ENCODE results near the gene LSM11.

LSM11 gene

DNA sequence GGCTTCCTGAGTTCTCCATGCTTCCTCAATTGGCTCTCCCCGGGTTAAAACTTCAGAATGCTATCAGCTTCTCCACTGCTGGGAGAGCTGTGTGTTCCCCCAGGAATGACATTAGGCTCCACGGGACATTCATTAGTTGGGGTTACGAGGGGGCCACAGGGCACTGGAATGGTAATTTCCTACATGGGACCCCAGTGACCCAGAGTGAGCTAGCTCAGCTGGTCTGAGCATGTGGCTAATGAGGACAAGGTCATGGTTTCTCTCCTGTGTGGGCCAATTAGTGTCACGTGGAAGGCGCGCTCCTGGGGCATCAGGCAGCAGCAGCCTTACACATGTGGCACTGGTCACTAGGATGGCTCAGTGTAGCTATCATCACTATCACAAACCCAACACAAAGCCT is 21.0 kb downstream of the LSM11 start:
- TF ChIP-seq, protein P1, sequence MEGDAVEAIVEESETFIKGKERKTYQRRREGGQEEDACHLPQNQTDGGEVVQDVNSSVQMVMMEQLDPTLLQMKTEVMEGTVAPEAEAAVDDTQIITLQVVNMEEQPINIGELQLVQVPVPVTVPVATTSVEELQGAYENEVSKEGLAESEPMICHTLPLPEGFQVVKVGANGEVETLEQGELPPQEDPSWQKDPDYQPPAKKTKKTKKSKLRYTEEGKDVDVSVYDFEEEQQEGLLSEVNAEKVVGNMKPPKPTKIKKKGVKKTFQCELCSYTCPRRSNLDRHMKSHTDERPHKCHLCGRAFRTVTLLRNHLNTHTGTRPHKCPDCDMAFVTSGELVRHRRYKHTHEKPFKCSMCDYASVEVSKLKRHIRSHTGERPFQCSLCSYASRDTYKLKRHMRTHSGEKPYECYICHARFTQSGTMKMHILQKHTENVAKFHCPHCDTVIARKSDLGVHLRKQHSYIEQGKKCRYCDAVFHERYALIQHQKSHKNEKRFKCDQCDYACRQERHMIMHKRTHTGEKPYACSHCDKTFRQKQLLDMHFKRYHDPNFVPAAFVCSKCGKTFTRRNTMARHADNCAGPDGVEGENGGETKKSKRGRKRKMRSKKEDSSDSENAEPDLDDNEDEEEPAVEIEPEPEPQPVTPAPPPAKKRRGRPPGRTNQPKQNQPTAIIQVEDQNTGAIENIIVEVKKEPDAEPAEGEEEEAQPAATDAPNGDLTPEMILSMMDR (IDR thresholded peaks at IDR 0.05; ENCODE audit: low read depth, low read length), result no peak
- Histone ChIP-seq H3K36me3 (no peaks in the 10 kb centered on the region), H3K4me3 (ENCODE audit: low read depth, low read length) (no peak overlapping the region), H3K27me3 (no peaks in the 10 kb centered on the region), H3K4me1 (peaks cover 2% of the 10 kb centered on the region; the same call in 1 of the 2 replicates), H3K9me3 (no peaks in the 10 kb centered on the region)
- DNase-seq, result no peak

DNA sequence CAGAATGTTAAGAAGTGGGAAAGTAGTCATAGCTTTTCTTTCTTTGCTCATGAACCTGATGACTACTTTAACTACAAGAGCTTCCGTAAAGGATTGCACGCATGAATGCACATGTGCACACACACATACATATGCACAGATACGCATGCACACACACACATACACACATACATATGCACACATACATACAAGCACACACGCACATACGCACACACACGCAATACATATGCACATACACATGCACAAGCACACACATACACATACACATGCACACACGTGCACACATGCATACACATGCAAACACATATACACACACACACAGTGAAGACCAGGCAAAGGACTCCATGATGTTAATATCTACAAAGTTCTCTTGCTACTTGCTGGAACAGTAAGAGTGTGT is 22.9 kb downstream of the LSM11 start:
- no peaks in the 10 kb centered on the region for H3K36me3 ChIP-seq
- DNase-seq, result no peak
- H3K4me3 ChIP-seq (ENCODE audit: low read depth, low read length), result no peak overlapping the region
- TF ChIP-seq, protein P1 (IDR thresholded peaks at IDR 0.05; ENCODE audit: low read depth, low read length), result no peak
- H3K9me3 ChIP-seq, result no peaks in the 10 kb centered on the region
- no peaks in the 10 kb centered on the region for H3K27me3 ChIP-seq
- peaks cover 2% of the 10 kb centered on the region; the same call in 1 of the 2 replicates for H3K4me1 ChIP-seq

- Histone ChIP-seq H3K4me3 (ENCODE audit: low read depth, low read length) (no peak overlapping the region), H3K9me3 (no peaks in the 10 kb centered on the region), H3K36me3 (no peaks in the 10 kb centered on the region), H3K27me3 (no peaks in the 10 kb centered on the region), H3K4me1 (peaks cover 2% of the 10 kb centered on the region; the same call in 1 of the 2 replicates)
- TF ChIP-seq, protein P1 (IDR thresholded peaks at IDR 0.05; ENCODE audit: low read depth, low read length), result no peak
- no peak for DNase-seq
Measured at GRCh38 chr5:157766902-157767301, 23.4 kb downstream of the LSM11 start.

- no peak overlapping the region for H3K4me3 ChIP-seq (ENCODE audit: low read depth, low read length)
- peaks cover 2% of the 10 kb centered on the region; the same call in 1 of the 2 replicates for H3K4me1 ChIP-seq
- DNase-seq, result no peak
- TF ChIP-seq, protein P1 (IDR thresholded peaks at IDR 0.05; ENCODE audit: low read depth, low read length), result no peak
- no peaks in the 10 kb centered on the region for H3K9me3 ChIP-seq
- H3K36me3 ChIP-seq, result no peaks in the 10 kb centered on the region
- H3K27me3 ChIP-seq, result no peaks in the 10 kb centered on the region
Measured at GRCh38 chr5:157767689-157768088, 24.2 kb downstream of the LSM11 start.

GRCh38 chr5:157770665-157771064 is 27.2 kb downstream of the LSM11 start:
- peaks cover 2% of the 10 kb centered on the region; the same call in 1 of the 2 replicates for H3K4me1 ChIP-seq
- TF ChIP-seq, protein P1 (IDR thresholded peaks at IDR 0.05; ENCODE audit: low read depth, low read length), result no peak
- H3K4me3 ChIP-seq (ENCODE audit: low read depth, low read length), result no peak overlapping the region
- H3K36me3 ChIP-seq, result no peaks in the 10 kb centered on the region
- H3K27me3 ChIP-seq, result no peaks in the 10 kb centered on the region
- DNase-seq, result no peak
- H3K9me3 ChIP-seq, result no peaks in the 10 kb centered on the region

DNA sequence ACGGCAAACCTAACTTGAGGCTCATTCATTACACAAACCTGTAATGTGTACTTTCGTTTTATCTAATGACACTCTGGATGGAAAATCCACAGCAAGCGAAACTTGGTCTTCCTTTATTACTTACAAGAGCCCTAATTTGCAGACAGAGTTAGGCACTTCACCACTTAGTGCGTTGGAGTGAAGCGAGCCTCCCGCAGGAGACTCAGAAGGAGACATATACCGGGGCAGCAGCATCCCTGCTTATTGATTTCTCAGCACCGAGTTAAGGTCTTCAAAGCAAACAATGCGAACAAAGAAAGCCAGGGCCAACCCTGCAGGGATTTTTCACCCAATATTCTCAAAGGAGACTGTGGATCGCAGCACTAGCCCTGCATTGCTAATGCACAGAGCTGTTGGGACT is 28.6 kb downstream of the LSM11 start:
- Histone ChIP-seq H3K9me3 (no peaks in the 10 kb centered on the region), H3K36me3 (no peaks in the 10 kb centered on the region), H3K4me3 (ENCODE audit: low read depth, low read length) (no peak overlapping the region), H3K27me3 (no peaks in the 10 kb centered on the region), H3K4me1 (no peaks in the 10 kb centered on the region)
- TF ChIP-seq, protein P1 (IDR thresholded peaks at IDR 0.05; ENCODE audit: low read depth, low read length), result no peak
- DNase-seq, result no peak
